ENCODE data around the gene GPM6B.

- no peak for TF ChIP-seq POLR2A (IDR thresholded peaks at IDR 0.05; ENCODE audit: low read depth, low read length)
- no peak for TF ChIP-seq CTCF (IDR thresholded peaks at IDR 0.05; ENCODE audit: extremely low read depth in 1 of 2, insufficient read depth in 1 of 2, low read depth in 1 of 2, low read length in 2 of 2)
- TF ChIP-seq MAX (IDR thresholded peaks at IDR 0.05; ENCODE audit: insufficient read depth, insufficient read length): no peak
- TF ChIP-seq POLR2AphosphoS5 (IDR thresholded peaks at IDR 0.05; ENCODE audit: insufficient read depth, low read depth, low read length): no peak
- TF ChIP-seq FOS (IDR thresholded peaks at IDR 0.05; ENCODE audit: borderline replicate concordance, insufficient read depth, low read length): no peak
- TF ChIP-seq MYC (IDR thresholded peaks at IDR 0.05; ENCODE audit: low read depth, low read length): no peak
- TF ChIP-seq JUN (IDR thresholded peaks at IDR 0.05; ENCODE audit: borderline replicate concordance, insufficient read depth, insufficient read length, low read depth): no peak
Measured at GRCh38 chrX:13805241-13805640, 11.7 kb downstream of the GPM6B start.
